HepG2 (cell line): Measurements from ENCODE around the gene NDE1. TPM values are rescaled to one million over a fixed set of nuclear protein-coding genes. Genes with fewer than 3 reads are reported as not detected.

Experiments used
- BHLHE40 ChIP-seq: IDR thresholded peaks from 2 replicates; pipeline ENCODE4 v1.6.1; 2011; ENCODE audit warnings: low read length, improper control_type of control experiment
- DMAP1 ChIP-seq: IDR thresholded peaks from 2 replicates; pipeline ENCODE4 v1.6.1; 2016
- FOSL2 ChIP-seq: sonication (generic); formaldehyde crosslinking; IDR thresholded peaks from 2 replicates; pipeline ENCODE4 v1.4.0; 2020; ENCODE audit warnings: missing genetic modification reagents
- HOXA3 ChIP-seq: sonication (generic); formaldehyde crosslinking; IDR thresholded peaks from 2 replicates; pipeline ENCODE4 v1.5.0; 2020; ENCODE audit warnings: missing genetic modification reagents
- HOXA7 ChIP-seq: sonication (generic); formaldehyde crosslinking; IDR thresholded peaks from 2 replicates; pipeline ENCODE4 v1.8.1; 2022; ENCODE audit warnings: mild to moderate bottlenecking, missing genetic modification reagents, moderate library complexity
- KAT2B ChIP-seq: fragments of 150-350 bp; IDR thresholded peaks from 2 replicates; pipeline ENCODE4 v1.6.1; 2014; ENCODE audit warnings: low read depth, low read length, borderline replicate concordance
- POLR2A ChIP-seq, 2 experiments: IDR thresholded peaks; 2 replicates each; pipeline ENCODE4 v1.6.1; 2011; ENCODE audit warnings: low read depth in 2 of 2, low read length in 2 of 2, mild to moderate bottlenecking in 1 of 2, moderate library complexity in 1 of 2; ENCODE audit not compliant: insufficient read depth in 1 of 2
- REPIN1 ChIP-seq: sonication (generic); formaldehyde crosslinking; IDR thresholded peaks from 2 replicates; pipeline ENCODE4 v1.8.0; 2022; ENCODE audit warnings: missing genetic modification reagents, low read depth, mild to moderate bottlenecking, borderline replicate concordance
- RFX5 ChIP-seq: IDR thresholded peaks from 2 replicates; pipeline ENCODE4 v1.6.1; 2011; ENCODE audit warnings: low read depth, low read length, improper control_type of control experiment
- SNRNP70 ChIP-seq: fragments of 200-400 bp; formaldehyde crosslinking; IDR thresholded peaks from 2 replicates; pipeline ENCODE4 v1.6.1; 2017; ENCODE audit warnings: mild to moderate bottlenecking, low read depth, low read length, moderate library complexity
- SOX5 ChIP-seq: IDR thresholded peaks from 2 replicates; pipeline ENCODE4 v1.6.1; 2016; ENCODE audit warnings: borderline replicate concordance
- ZBTB8A ChIP-seq: sonication (generic); formaldehyde crosslinking; IDR thresholded peaks from 2 replicates; pipeline ENCODE4 v1.4.0; 2020; ENCODE audit warnings: mild to moderate bottlenecking, low read depth, missing genetic modification reagents, borderline replicate concordance
- ZNF296 ChIP-seq: sonication (generic); formaldehyde crosslinking; conservative IDR thresholded peaks from 2 replicates; pipeline ENCODE4 v1.5.0; 2020; ENCODE audit warnings: mild to moderate bottlenecking, missing genetic modification reagents
- ZNF329 ChIP-seq: sonication (generic); formaldehyde crosslinking; IDR thresholded peaks from 2 replicates; pipeline ENCODE4 v1.9.0; 2021; ENCODE audit warnings: low read depth, mild to moderate bottlenecking, missing genetic modification reagents
- ZNF383 ChIP-seq: sonication (generic); formaldehyde crosslinking; IDR thresholded peaks from 2 replicates; pipeline ENCODE4 v1.4.0; 2020; ENCODE audit warnings: missing genetic modification reagents, mild to moderate bottlenecking, borderline replicate concordance
- ZNF850 ChIP-seq: sonication (generic); formaldehyde crosslinking; conservative IDR thresholded peaks from 2 replicates; pipeline ENCODE4 v1.9.0; 2021; ENCODE audit warnings: mild to moderate bottlenecking, missing genetic modification reagents
- ZSCAN20 ChIP-seq: sonication (generic); formaldehyde crosslinking; IDR thresholded peaks from 2 replicates; pipeline ENCODE4 v1.4.0; 2020; ENCODE audit warnings: missing genetic modification reagents, mild to moderate bottlenecking, borderline replicate concordance
- polyA plus RNA-seq, 8 experiments: library from polyadenylated mRNA; depleted of rRNA in 3 of 8; stranded (reverse) in 7 of 8; unstranded in 1 of 8; fragments of >200 nt; fragmentation: Illumina TruSeq in 4 of 8; extraction: Trizol in 4 of 8; gene quantifications; 2 replicates each; pipeline versions ENCODE4 v1.2.1 to v1.2.3, GENCODE V29; 2011 to 2016; ENCODE audit warnings: low read depth in 4 of 8, missing spikeins in 1 of 8, mixed read lengths in 1 of 8; ENCODE audit not compliant: insufficient read depth in 1 of 8
- total RNA-seq, 5 experiments: library from RNA; depleted of rRNA; stranded (reverse); fragments of >200 nt; fragmentation: Illumina TruSeq; extraction: Trizol; gene quantifications; 2 replicates each; pipeline ENCODE4 v1.2.3, GENCODE V29; 2016; ENCODE audit warnings: low read depth in 1 of 5
- TF ChIP-seq, protein P1 (sequence below): sonication (generic); formaldehyde crosslinking; IDR thresholded peaks from 2 replicates; pipeline ENCODE4 v1.5.1; 2020; ENCODE audit warnings: mild to moderate bottlenecking, missing genetic modification reagents
- TF ChIP-seq, protein P2 (sequence below), 2 experiments: sonication (generic) in 1 of 2; formaldehyde crosslinking in 1 of 2; IDR thresholded peaks; 2 replicates each; pipeline versions ENCODE4 v1.4.0 to v1.6.1; 2018 to 2020; ENCODE audit warnings: missing genetic modification reagents in 2 of 2, borderline replicate concordance in 1 of 2, low read depth in 1 of 2, mild to moderate bottlenecking in 1 of 2, missing biosample characterization in 1 of 2
- TF ChIP-seq, protein P3 (sequence below): sonication (generic); formaldehyde crosslinking; IDR thresholded peaks from 2 replicates; pipeline ENCODE4 v1.4.0; 2020; ENCODE audit warnings: missing genetic modification reagents
- TF ChIP-seq, protein P4 (sequence below): sonication (generic); formaldehyde crosslinking; IDR thresholded peaks from 2 replicates; pipeline ENCODE4 v1.5.0; 2020; ENCODE audit warnings: mild to moderate bottlenecking, missing genetic modification reagents, moderate library complexity

NDE1 gene
- total and polyA plus RNA-seq, 2 of the 13 experiments (the other 11 are each of a cell fraction or from before 2014, with no cell fraction given): 40.9 to 72.5 TPM

DNA sequence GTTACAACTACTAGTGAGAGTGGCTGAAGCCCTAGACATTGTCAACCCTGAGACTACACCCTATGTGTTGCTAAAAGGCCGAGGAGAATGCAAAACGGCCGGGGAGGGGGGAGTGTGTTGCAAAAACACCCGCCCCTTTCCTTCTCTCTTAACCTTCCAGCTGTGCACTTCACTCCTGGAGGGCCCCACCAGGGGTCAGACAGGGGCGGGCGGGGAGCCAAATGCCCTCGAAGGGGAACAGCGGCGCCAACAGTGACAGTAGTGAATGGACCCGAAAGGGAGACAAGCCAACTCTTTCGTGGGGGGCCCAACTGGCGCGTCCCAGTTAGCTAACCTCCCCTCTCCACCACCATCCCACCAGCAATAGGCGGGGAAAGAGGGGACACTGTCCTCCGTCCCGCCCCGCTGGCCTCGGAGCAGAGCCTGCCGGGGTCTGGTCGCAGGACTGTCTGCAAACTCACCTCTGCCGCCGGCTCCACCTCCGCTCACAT is 7.4 kb upstream of the NDE1 start (continued):
- no peak; the same call in 1 of the 2 replicates for TF ChIP-seq HOXA3 (CRISPR knock-in tag)
- TF ChIP-seq, protein P1, sequence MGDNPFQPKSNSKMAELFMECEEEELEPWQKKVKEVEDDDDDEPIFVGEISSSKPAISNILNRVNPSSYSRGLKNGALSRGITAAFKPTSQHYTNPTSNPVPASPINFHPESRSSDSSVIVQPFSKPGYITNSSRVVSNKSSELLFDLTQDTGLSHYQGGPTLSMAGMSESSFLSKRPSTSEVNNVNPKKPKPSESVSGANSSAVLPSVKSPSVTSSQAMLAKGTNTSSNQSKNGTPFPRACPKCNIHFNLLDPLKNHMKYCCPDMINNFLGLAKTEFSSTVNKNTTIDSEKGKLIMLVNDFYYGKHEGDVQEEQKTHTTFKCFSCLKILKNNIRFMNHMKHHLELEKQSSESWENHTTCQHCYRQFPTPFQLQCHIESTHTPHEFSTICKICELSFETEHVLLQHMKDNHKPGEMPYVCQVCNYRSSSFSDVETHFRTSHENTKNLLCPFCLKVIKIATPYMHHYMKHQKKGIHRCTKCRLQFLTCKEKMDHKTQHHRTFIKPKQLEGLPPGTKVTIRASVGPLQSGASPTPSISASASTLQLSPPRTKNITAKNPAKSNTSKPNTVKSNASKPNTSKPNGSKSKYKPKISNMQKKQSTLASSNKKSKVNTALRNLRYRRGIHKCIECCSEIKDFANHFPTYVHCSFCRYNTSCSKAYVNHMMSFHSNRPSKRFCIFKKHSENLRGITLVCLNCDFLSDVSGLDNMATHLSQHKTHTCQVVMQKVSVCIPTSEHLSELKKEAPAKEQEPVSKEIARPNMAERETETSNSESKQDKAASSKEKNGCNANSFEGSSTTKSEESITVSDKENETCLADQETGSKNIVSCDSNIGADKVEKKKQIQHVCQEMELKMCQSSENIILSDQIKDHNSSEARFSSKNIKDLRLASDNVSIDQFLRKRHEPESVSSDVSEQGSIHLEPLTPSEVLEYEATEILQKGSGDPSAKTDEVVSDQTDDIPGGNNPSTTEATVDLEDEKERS (CRISPR knock-in tag): peak; percentile 84; the same call in 1 of the 2 replicates
- TF ChIP-seq ZNF329: no peak
- TF ChIP-seq KAT2B: peak; percentile 19; the same call in 1 of the 2 replicates
- 0 out of 2 replicates have a peak, but pooled peaks have one; percentile 1 for TF ChIP-seq DMAP1
- TF ChIP-seq HOXA7: no peak
- TF ChIP-seq REPIN1: peak; percentile 95
- TF ChIP-seq, protein P2, sequence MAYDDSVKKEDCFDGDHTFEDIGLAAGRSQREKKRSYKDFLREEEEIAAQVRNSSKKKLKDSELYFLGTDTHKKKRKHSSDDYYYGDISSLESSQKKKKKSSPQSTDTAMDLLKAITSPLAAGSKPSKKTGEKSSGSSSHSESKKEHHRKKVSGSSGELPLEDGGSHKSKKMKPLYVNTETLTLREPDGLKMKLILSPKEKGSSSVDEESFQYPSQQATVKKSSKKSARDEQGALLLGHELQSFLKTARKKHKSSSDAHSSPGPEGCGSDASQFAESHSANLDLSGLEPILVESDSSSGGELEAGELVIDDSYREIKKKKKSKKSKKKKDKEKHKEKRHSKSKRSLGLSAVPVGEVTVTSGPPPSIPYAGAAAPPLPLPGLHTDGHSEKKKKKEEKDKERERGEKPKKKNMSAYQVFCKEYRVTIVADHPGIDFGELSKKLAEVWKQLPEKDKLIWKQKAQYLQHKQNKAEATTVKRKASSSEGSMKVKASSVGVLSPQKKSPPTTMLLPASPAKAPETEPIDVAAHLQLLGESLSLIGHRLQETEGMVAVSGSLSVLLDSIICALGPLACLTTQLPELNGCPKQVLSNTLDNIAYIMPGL (CRISPR knock-in tag; IDR thresholded peaks at IDR 0.05; ENCODE audit: borderline replicate concordance in 1 of 2, low read depth in 1 of 2): peak; percentile 52 to 84; a peak in 2 of 4 replicates
- TF ChIP-seq SNRNP70: no peak
- 0 out of 2 replicates have a peak, but pooled peaks have one; percentile 17 for TF ChIP-seq RFX5
- peak; percentile 78 for TF ChIP-seq FOSL2 (CRISPR knock-in tag)
- TF ChIP-seq POLR2A (IDR thresholded peaks at IDR 0.05; ENCODE audit: insufficient read depth in 1 of 2, low read depth in 2 of 2, low read length in 2 of 2): peak; percentile 79 to 89
- peak; percentile 73 for TF ChIP-seq SOX5 (CRISPR knock-in tag)
- TF ChIP-seq ZSCAN20 (CRISPR knock-in tag): peak; percentile 63; the same call in 1 of the 2 replicates
- TF ChIP-seq BHLHE40: peak; percentile 68
- TF ChIP-seq, protein P3, sequence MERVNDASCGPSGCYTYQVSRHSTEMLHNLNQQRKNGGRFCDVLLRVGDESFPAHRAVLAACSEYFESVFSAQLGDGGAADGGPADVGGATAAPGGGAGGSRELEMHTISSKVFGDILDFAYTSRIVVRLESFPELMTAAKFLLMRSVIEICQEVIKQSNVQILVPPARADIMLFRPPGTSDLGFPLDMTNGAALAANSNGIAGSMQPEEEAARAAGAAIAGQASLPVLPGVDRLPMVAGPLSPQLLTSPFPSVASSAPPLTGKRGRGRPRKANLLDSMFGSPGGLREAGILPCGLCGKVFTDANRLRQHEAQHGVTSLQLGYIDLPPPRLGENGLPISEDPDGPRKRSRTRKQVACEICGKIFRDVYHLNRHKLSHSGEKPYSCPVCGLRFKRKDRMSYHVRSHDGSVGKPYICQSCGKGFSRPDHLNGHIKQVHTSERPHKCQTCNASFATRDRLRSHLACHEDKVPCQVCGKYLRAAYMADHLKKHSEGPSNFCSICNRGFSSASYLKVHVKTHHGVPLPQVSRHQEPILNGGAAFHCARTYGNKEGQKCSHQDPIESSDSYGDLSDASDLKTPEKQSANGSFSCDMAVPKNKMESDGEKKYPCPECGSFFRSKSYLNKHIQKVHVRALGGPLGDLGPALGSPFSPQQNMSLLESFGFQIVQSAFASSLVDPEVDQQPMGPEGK (CRISPR knock-in tag): peak; percentile 99
- TF ChIP-seq, protein P4, sequence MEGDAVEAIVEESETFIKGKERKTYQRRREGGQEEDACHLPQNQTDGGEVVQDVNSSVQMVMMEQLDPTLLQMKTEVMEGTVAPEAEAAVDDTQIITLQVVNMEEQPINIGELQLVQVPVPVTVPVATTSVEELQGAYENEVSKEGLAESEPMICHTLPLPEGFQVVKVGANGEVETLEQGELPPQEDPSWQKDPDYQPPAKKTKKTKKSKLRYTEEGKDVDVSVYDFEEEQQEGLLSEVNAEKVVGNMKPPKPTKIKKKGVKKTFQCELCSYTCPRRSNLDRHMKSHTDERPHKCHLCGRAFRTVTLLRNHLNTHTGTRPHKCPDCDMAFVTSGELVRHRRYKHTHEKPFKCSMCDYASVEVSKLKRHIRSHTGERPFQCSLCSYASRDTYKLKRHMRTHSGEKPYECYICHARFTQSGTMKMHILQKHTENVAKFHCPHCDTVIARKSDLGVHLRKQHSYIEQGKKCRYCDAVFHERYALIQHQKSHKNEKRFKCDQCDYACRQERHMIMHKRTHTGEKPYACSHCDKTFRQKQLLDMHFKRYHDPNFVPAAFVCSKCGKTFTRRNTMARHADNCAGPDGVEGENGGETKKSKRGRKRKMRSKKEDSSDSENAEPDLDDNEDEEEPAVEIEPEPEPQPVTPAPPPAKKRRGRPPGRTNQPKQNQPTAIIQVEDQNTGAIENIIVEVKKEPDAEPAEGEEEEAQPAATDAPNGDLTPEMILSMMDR (CRISPR knock-in tag): peak; percentile 87
- TF ChIP-seq ZBTB8A: no peak
- peak; percentile 91; the same call in 1 of the 2 replicates for TF ChIP-seq ZNF296 (CRISPR knock-in tag)
- peak; percentile 80; the same call in 1 of the 2 replicates for TF ChIP-seq ZNF850 (CRISPR knock-in tag)
- TF ChIP-seq ZNF383 (CRISPR knock-in tag): 0 out of 2 replicates have a peak, but pooled peaks have one; percentile 17
